Glutamatergic neuron (in vitro differentiated cells): ENCODE results near the gene GREB1L. TPM values are rescaled to one million over a fixed set of nuclear protein-coding genes. Genes with fewer than 3 reads are reported as not detected.

ENCODE experiments used
- DNase-seq: peaks from one replicate; pipeline ENCODE4 v3.0.0; 2022
- H3K27ac Mint-ChIP-seq: one replicate; pipeline ENCODE4 v1.8.0; 2020; ENCODE audit warnings: mild to moderate bottlenecking, mixed read lengths, inconsistent platforms; ENCODE audit not compliant: unreplicated experiment
- H3K27me3 Mint-ChIP-seq: one replicate; pipeline ENCODE4 v1.8.0; 2020; ENCODE audit warnings: mild to moderate bottlenecking, moderate library complexity, mixed read lengths, inconsistent platforms; ENCODE audit not compliant: unreplicated experiment
- H3K36me3 Mint-ChIP-seq: one replicate; pipeline ENCODE4 v1.8.0; 2020; ENCODE audit warnings: mild to moderate bottlenecking, mixed read lengths, inconsistent platforms; ENCODE audit not compliant: unreplicated experiment
- H3K4me1 Mint-ChIP-seq: one replicate; pipeline ENCODE4 v1.8.0; 2020; ENCODE audit warnings: mild to moderate bottlenecking, low read depth, mixed read lengths, inconsistent platforms; ENCODE audit not compliant: unreplicated experiment
- H3K4me3 Mint-ChIP-seq: one replicate; pipeline ENCODE4 v1.8.0; 2020; ENCODE audit warnings: mild to moderate bottlenecking, mixed read lengths, inconsistent platforms; ENCODE audit not compliant: unreplicated experiment
- H3K9me3 Mint-ChIP-seq: one replicate; pipeline ENCODE4 v1.8.0; 2020; ENCODE audit warnings: mild to moderate bottlenecking, moderate library complexity, mixed read lengths, inconsistent platforms; ENCODE audit not compliant: unreplicated experiment
- CTCF ChIP-seq: fragments of 200-600 bp; sonication (generic); IDR thresholded peaks from one replicate; pipeline ENCODE4 v1.5.0; 2021; ENCODE audit not compliant: partially characterized antibody, unreplicated experiment
- total RNA-seq: library from RNA; stranded (reverse); fragmentation: NEBNext Ultra II Directional; extraction: Animal tissue kit (Norgen Biotek cat#: 25700); gene quantifications from one replicate; pipeline ENCODE4 v1.2.1, GENCODE V29; 2021; ENCODE audit not compliant: unreplicated experiment

Gene GREB1L
- total RNA-seq, 1 donor from 2014 or later: 154 TPM

GRCh38 chr18:21391074-21391673 is 149.1 kb downstream of the GREB1L start:
- H3K27me3 Mint-ChIP-seq: no peaks in the 10 kb centered on the region
- no peak for TF ChIP-seq CTCF
- H3K27ac Mint-ChIP-seq: no peak overlapping the region
- DNase-seq: no peak
- no peaks in the 10 kb centered on the region for H3K9me3 Mint-ChIP-seq
- no peaks in the 10 kb centered on the region for H3K4me1 Mint-ChIP-seq
- H3K4me3 Mint-ChIP-seq: no peak overlapping the region
- no peaks in the 10 kb centered on the region for H3K36me3 Mint-ChIP-seq

GRCh38 chr18:21393986-21394385 is 152.0 kb downstream of the GREB1L start:
- Mint-ChIP-seq H3K4me3 (no peak overlapping the region), H3K4me1 (no peaks in the 10 kb centered on the region), H3K36me3 (no peaks in the 10 kb centered on the region), H3K27ac (no peak overlapping the region), H3K27me3 (no peaks in the 10 kb centered on the region), H3K9me3 (no peaks in the 10 kb centered on the region)
- no peak for DNase-seq
- TF ChIP-seq CTCF: no peak

- H3K36me3 Mint-ChIP-seq: no peaks in the 10 kb centered on the region
Measured at GRCh38 chr18:21398121-21398520, 156.1 kb downstream of the GREB1L start.

GRCh38 chr18:21402272-21402671 is 160.2 kb downstream of the GREB1L start:
- H3K27ac Mint-ChIP-seq: no peak overlapping the region
- no peaks in the 10 kb centered on the region for H3K4me1 Mint-ChIP-seq
- H3K9me3 Mint-ChIP-seq: no peaks in the 10 kb centered on the region
- H3K27me3 Mint-ChIP-seq: peaks cover 3% of the 10 kb centered on the region
- no peak overlapping the region for H3K4me3 Mint-ChIP-seq
- no peak for DNase-seq
- TF ChIP-seq CTCF: no peak
- no peaks in the 10 kb centered on the region for H3K36me3 Mint-ChIP-seq

More at GRCh38 chr18:21398121-21398520, 156.1 kb downstream of the GREB1L start:
- H3K9me3 Mint-ChIP-seq: no peaks in the 10 kb centered on the region
- no peak overlapping the region for H3K4me3 Mint-ChIP-seq
- DNase-seq: no peak
- H3K27ac Mint-ChIP-seq: no peak overlapping the region
- TF ChIP-seq CTCF: no peak
- no peaks in the 10 kb centered on the region for H3K4me1 Mint-ChIP-seq
- peaks cover 3% of the 10 kb centered on the region for H3K27me3 Mint-ChIP-seq

GRCh38 chr18:21404426-21404825 is 162.4 kb downstream of the GREB1L start:
- Mint-ChIP-seq H3K36me3 (no peaks in the 10 kb centered on the region), H3K4me1 (no peaks in the 10 kb centered on the region), H3K4me3 (no peak overlapping the region), H3K27me3 (no peaks in the 10 kb centered on the region), H3K27ac (no peak overlapping the region), H3K9me3 (no peaks in the 10 kb centered on the region)
- no peak for DNase-seq
- TF ChIP-seq CTCF: no peak
